Measurements from ENCODE around the gene UBE2L6.

- TF ChIP-seq CTCF (conservative IDR thresholded peaks at IDR 0.05; ENCODE audit: low read depth, low read length) (no peak), EZH2 (IDR thresholded peaks at IDR 0.05; ENCODE audit: borderline replicate concordance, low read depth, low read length, poor library complexity, severe bottlenecking) (no peak)
These were observed 462 bp downstream of the UBE2L6 start for GRCh38 chr11:57566905-57567514.
